Brain microvascular endothelial cell (primary cell): ENCODE results near the gene BUB1.
"Not testable (repeated sequence)": the region's sequence is repeated elsewhere in the genome, so short reads cannot be mapped to it uniquely, and the experiment has no call there.

Experiments used
- DNase-seq: peaks from one replicate; pipeline ENCODE4 v3.0.0-alpha.2; 2020
- H3K27ac ChIP-seq: fragments of 250-450 bp; sonication (Bioruptor Pico); 2 replicates; pipeline ENCODE4 v1.5.1; 2020; ENCODE audit warnings: mild to moderate bottlenecking, moderate library complexity
- H3K27me3 ChIP-seq: fragments of 250-450 bp; sonication (Bioruptor Pico); replicated peaks from 2 replicates; pipeline ENCODE4 v1.5.1; 2020; ENCODE audit warnings: mild to moderate bottlenecking
- H3K36me3 ChIP-seq: fragments of 250-450 bp; sonication (Bioruptor Pico); replicated peaks from 2 replicates; pipeline ENCODE4 v1.5.1; 2020; ENCODE audit warnings: mild to moderate bottlenecking
- H3K4me3 ChIP-seq: 2 replicates; pipeline ENCODE4 v1.5.1; 2011; ENCODE audit warnings: low read depth, mild to moderate bottlenecking, control low read depth, low read length, moderate library complexity
- in situ Hi-C: cut with HindIII; loops from 2 replicates; pipeline ENCODE4 v1.10.0; 2017; ENCODE audit warnings: low sequenced_read_pairs, low pct_ligation_motif_present

The BUB1 gene

DNA sequence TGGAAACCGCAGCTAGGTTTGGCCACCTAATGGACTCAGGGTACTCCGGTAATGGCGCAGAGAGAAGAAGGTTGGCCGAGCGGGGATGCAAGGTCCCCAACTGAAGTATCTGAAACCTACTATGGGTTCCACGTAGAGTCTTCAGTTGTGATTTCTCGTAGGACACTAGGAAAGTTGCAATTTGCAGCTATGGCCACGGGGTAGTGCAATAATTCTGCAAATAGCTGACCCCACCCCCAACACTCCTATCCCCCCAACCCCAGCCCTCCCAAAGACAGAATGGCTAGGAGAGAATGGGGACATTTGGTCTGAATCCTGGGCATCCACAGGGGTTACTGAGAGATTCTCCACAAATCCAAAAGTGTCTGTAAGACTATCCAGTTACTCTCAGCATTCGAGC, 75.7 kb downstream of the BUB1 start:
- H3K27ac ChIP-seq, H3K36me3 ChIP-seq, DNase-seq, H3K4me3 ChIP-seq, in situ Hi-C loops, H3K27me3 ChIP-seq: not testable (repeated sequence)

GRCh38 chr2:110591973-110592372, 85.9 kb downstream of the BUB1 start:
- DNase-seq, H3K36me3 ChIP-seq, H3K4me3 ChIP-seq, H3K27me3 ChIP-seq, in situ Hi-C loops, H3K27ac ChIP-seq: not testable (repeated sequence)

DNA sequence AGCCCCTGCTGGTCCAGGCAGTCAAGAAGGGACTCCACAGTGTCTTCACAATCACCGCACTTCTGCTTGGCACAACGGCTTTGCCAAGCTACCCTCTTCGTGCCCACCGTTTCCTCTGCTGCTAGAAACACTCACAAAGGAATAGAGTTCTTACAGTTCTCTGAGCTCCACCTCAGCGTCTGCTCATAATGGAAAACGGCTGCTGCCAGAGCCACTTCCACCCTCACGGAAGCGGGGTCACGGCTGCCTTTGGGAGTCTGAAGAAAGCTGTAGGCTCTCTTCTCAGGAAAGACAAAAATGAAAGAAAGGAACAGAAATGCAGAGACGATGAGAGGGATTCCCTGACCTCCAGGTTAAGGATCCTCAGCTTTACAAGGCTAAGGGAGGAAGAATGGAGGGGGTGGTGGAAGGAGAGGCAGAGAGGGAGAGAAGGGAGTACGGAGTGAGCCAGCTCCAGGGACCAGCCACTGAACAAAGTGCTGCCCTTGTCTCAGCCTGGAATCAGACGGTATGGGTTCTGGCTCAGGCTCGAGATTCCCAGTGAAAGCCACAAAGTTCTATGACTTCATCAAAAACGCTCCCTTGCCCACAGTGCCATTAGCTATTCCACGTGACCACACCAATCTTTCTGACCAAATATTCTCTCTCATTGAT, 88.1 kb downstream of the BUB1 start:
- H3K27me3 ChIP-seq, H3K4me3 ChIP-seq, H3K36me3 ChIP-seq, in situ Hi-C loops, H3K27ac ChIP-seq, DNase-seq: not testable (repeated sequence)

DNA sequence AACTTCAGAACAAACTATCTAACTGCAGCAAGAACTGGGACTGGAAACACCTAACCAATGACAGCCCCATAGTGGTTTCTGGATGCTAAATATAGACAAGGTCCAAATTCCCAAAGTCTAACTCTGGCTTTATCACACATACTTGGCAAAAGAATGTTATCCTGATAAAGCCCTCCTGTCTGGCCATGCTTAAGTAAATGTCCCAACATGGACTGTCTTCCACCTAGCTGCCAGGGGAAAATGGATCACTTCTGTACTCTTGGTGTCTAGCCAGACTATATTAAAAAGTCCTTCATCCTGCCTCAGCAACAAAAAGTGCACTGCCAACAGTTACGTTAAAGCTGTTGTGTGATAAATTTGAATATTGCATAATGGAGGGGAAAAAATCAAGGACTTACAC, 89.3 kb downstream of the BUB1 start:
- H3K36me3 ChIP-seq, H3K4me3 ChIP-seq, DNase-seq, H3K27me3 ChIP-seq, H3K27ac ChIP-seq, in situ Hi-C loops: not testable (repeated sequence)
